ENCODE measurements around the gene VPS45. TPM values are rescaled to one million over a fixed set of nuclear protein-coding genes. Genes with fewer than 3 reads are reported as not detected.

Gene VPS45
- total RNA-seq, 1 donor from 2014 or later, result 34.0 TPM

DNA sequence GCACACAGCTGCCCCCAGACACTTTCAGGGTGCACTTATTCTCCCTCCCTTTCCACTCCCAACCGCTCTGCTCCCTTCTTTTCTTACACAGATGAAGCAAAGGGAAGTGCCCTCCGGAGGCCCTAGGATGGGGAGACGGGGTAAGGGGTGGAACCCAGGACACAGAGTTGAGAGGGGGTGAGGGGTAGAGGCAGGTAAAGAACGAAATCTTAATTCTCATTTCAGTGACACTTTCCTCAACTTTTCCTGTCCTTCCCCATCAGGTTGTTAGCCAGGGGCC, 94.9 kb downstream of the VPS45 start:
- peak overlapping the region; percentile 73 for H3K4me3 Mint-ChIP-seq (ENCODE audit: unreplicated experiment)
- no peaks in the 10 kb centered on the region for H3K27me3 ChIP-seq (ENCODE audit: insufficient read depth, low read length)
- TF ChIP-seq, protein P1, sequence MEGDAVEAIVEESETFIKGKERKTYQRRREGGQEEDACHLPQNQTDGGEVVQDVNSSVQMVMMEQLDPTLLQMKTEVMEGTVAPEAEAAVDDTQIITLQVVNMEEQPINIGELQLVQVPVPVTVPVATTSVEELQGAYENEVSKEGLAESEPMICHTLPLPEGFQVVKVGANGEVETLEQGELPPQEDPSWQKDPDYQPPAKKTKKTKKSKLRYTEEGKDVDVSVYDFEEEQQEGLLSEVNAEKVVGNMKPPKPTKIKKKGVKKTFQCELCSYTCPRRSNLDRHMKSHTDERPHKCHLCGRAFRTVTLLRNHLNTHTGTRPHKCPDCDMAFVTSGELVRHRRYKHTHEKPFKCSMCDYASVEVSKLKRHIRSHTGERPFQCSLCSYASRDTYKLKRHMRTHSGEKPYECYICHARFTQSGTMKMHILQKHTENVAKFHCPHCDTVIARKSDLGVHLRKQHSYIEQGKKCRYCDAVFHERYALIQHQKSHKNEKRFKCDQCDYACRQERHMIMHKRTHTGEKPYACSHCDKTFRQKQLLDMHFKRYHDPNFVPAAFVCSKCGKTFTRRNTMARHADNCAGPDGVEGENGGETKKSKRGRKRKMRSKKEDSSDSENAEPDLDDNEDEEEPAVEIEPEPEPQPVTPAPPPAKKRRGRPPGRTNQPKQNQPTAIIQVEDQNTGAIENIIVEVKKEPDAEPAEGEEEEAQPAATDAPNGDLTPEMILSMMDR (IDR thresholded peaks at IDR 0.05; ENCODE audit: insufficient read depth, low read depth, low read length), result no peak
- TF ChIP-seq EZH2 (IDR thresholded peaks at IDR 0.05; ENCODE audit: insufficient read depth, low read length), result no peak
- H3K4me2 ChIP-seq (ENCODE audit: low read length), result peak overlapping the region; percentile 78
- H3K4me1 Mint-ChIP-seq (ENCODE audit: low read depth, unreplicated experiment), result peaks cover 41% of the 10 kb centered on the region
- peaks cover 27% of the 10 kb centered on the region for H3K36me3 ChIP-seq (ENCODE audit: insufficient read depth, low read length)
- no peaks in the 10 kb centered on the region for H3K9me3 Mint-ChIP-seq (ENCODE audit: unreplicated experiment)
- FAIRE-seq (no peak), DNase-seq (ENCODE audit: low read depth) (no peak)
- peak overlapping the region; percentile 94 for H3K27ac Mint-ChIP-seq (ENCODE audit: unreplicated experiment)
- H3K9ac ChIP-seq (ENCODE audit: low read length), result peak overlapping the region; percentile 79
- H3K9me3 ChIP-seq (ENCODE audit: insufficient read depth, low read depth, low read length), result no peaks in the 10 kb centered on the region
- H2AFZ ChIP-seq (ENCODE audit: low read depth, low read length), result no peak overlapping the region
- H3K27me3 Mint-ChIP-seq (ENCODE audit: low read depth, unreplicated experiment), result no peaks in the 10 kb centered on the region
- peak overlapping the region; percentile 14 for H3K4me3 ChIP-seq (ENCODE audit: insufficient read depth, low read depth, low read length)
- H3K79me2 ChIP-seq (ENCODE audit: insufficient read depth, low read length), result peaks cover 14% of the 10 kb centered on the region
- H3K36me3 Mint-ChIP-seq (ENCODE audit: low read depth, unreplicated experiment), result peaks cover 25% of the 10 kb centered on the region
- peak overlapping the region; percentile 89 for H3K27ac ChIP-seq (ENCODE audit: low read depth, low read length)
- H4K20me1 ChIP-seq (ENCODE audit: insufficient read depth, low read length), result no peaks in the 10 kb centered on the region
- H3K4me1 ChIP-seq (ENCODE audit: insufficient read depth, low read length), result peaks cover 62% of the 10 kb centered on the region

GRCh38 chr1:150162862-150163706, 95.5 kb downstream of the VPS45 start:
- peak overlapping the region; percentile 79 for H3K9ac ChIP-seq (ENCODE audit: low read length)
- peak overlapping the region; percentile 14 for H3K4me3 ChIP-seq (ENCODE audit: insufficient read depth, low read depth, low read length)
- H3K9me3 Mint-ChIP-seq (ENCODE audit: unreplicated experiment), result no peaks in the 10 kb centered on the region
- peak overlapping the region; percentile 89 for H3K27ac ChIP-seq (ENCODE audit: low read depth, low read length)
- H3K4me2 ChIP-seq (ENCODE audit: low read length), result peak overlapping the region; percentile 78
- H3K27me3 ChIP-seq (ENCODE audit: insufficient read depth, low read length), result no peaks in the 10 kb centered on the region
- DNase-seq (ENCODE audit: low read depth) (peak; percentile 100), FAIRE-seq (peak; percentile 82)
- no peaks in the 10 kb centered on the region for H4K20me1 ChIP-seq (ENCODE audit: insufficient read depth, low read length)
- peak overlapping the region; percentile 73 for H3K4me3 Mint-ChIP-seq (ENCODE audit: unreplicated experiment)
- peaks cover 14% of the 10 kb centered on the region for H3K79me2 ChIP-seq (ENCODE audit: insufficient read depth, low read length)
- H3K27ac Mint-ChIP-seq (ENCODE audit: unreplicated experiment), result peak overlapping the region; percentile 94
- H2AFZ ChIP-seq (ENCODE audit: low read depth, low read length), result no peak overlapping the region
- H3K9me3 ChIP-seq (ENCODE audit: insufficient read depth, low read depth, low read length), result no peaks in the 10 kb centered on the region
- H3K36me3 Mint-ChIP-seq (ENCODE audit: low read depth, unreplicated experiment), result peaks cover 21% of the 10 kb centered on the region
- peaks cover 24% of the 10 kb centered on the region for H3K36me3 ChIP-seq (ENCODE audit: insufficient read depth, low read length)
- peaks cover 56% of the 10 kb centered on the region for H3K4me1 ChIP-seq (ENCODE audit: insufficient read depth, low read length)
- TF ChIP-seq, protein P1 (IDR thresholded peaks at IDR 0.05; ENCODE audit: insufficient read depth, low read depth, low read length), result peak; percentile 12
- no peak for TF ChIP-seq EZH2 (IDR thresholded peaks at IDR 0.05; ENCODE audit: insufficient read depth, low read length)
- no peaks in the 10 kb centered on the region for H3K27me3 Mint-ChIP-seq (ENCODE audit: low read depth, unreplicated experiment)
- peaks cover 41% of the 10 kb centered on the region for H3K4me1 Mint-ChIP-seq (ENCODE audit: low read depth, unreplicated experiment)

DNA sequence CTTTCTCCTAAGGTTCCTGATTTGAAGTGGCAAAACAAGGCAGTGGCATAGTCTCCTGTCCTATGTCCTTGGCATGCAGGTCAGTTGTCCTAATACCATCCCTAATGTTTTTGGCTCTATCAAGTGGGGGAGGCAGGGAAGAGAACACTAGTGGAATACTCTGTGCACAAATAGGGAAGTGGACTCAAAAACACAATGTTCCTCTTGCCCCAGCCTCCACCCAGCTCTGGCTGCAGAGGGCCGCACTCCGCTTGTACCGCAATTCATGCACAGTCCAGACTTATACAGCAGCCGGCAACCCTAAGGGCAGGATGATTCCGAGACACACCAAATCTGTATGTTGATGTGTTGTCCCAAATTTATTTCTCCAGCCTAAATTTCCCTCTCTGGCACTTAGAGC, 96.6 kb downstream of the VPS45 start:
- no peaks in the 10 kb centered on the region for H3K27me3 ChIP-seq (ENCODE audit: insufficient read depth, low read length)
- no peak overlapping the region for H3K4me3 ChIP-seq (ENCODE audit: insufficient read depth, low read depth, low read length)
- Mint-ChIP-seq H3K4me1 (ENCODE audit: low read depth, unreplicated experiment) (peaks cover 41% of the 10 kb centered on the region), H3K4me3 (ENCODE audit: unreplicated experiment) (no peak overlapping the region), H3K27me3 (ENCODE audit: low read depth, unreplicated experiment) (no peaks in the 10 kb centered on the region), H3K9me3 (ENCODE audit: unreplicated experiment) (no peaks in the 10 kb centered on the region), H3K36me3 (ENCODE audit: low read depth, unreplicated experiment) (peaks cover 15% of the 10 kb centered on the region), H3K27ac (ENCODE audit: unreplicated experiment) (peak overlapping the region; percentile 41)
- no peak overlapping the region for H3K27ac ChIP-seq (ENCODE audit: low read depth, low read length)
- no peak for DNase-seq (ENCODE audit: low read depth)
- TF ChIP-seq, protein P1 (IDR thresholded peaks at IDR 0.05; ENCODE audit: insufficient read depth, low read depth, low read length), result no peak
- TF ChIP-seq EZH2 (IDR thresholded peaks at IDR 0.05; ENCODE audit: insufficient read depth, low read length), result no peak
- no peaks in the 10 kb centered on the region for H4K20me1 ChIP-seq (ENCODE audit: insufficient read depth, low read length)
- H3K4me1 ChIP-seq (ENCODE audit: insufficient read depth, low read length), result peaks cover 45% of the 10 kb centered on the region
- H3K9ac ChIP-seq (ENCODE audit: low read length), result no peak overlapping the region
- H3K79me2 ChIP-seq (ENCODE audit: insufficient read depth, low read length), result peaks cover 14% of the 10 kb centered on the region
- H3K9me3 ChIP-seq (ENCODE audit: insufficient read depth, low read depth, low read length), result no peaks in the 10 kb centered on the region
- peaks cover 22% of the 10 kb centered on the region for H3K36me3 ChIP-seq (ENCODE audit: insufficient read depth, low read length)
- H2AFZ ChIP-seq (ENCODE audit: low read depth, low read length), result no peak overlapping the region
- no peak for FAIRE-seq
- no peak overlapping the region for H3K4me2 ChIP-seq (ENCODE audit: low read length)
